Naive thymus-derived CD4-positive, alpha-beta T cell (primary cell): Measurements from ENCODE around the gene CREB3L4. TPM values are rescaled to one million over a fixed set of nuclear protein-coding genes. Genes with fewer than 3 reads are reported as not detected.

ENCODE experiments used
- ATAC-seq: fragments of 150-1000 bp; cut with Tn5 transposase; 2 replicates; pipeline ENCODE4 v1.10.0; 2021; ENCODE audit warnings: mild to moderate bottlenecking, moderate library complexity
- CTCF ChIA-PET: fragments of 350-600 bp; sonication (Branson Sonifier 250); formaldehyde crosslinking; loops from one replicate; lab custom pipeline; 2021; ENCODE audit warnings: antibody characterized with exemption; lab: Charles Lee
- POLR2A ChIA-PET: fragments of 350-600 bp; sonication (Branson Sonifier 250); formaldehyde crosslinking; loops from one replicate; lab custom pipeline; 2021; ENCODE audit warnings: antibody characterized with exemption, inconsistent platforms; lab: Charles Lee
- DNase-seq, 9 donors: peaks; one replicate each; pipeline versions ENCODE4 v3.0.0 to v3.0.0-alpha.2; 2020 to 2022; ENCODE audit warnings: mixed read lengths in 1 of 9
- H3K27ac ChIP-seq: one replicate; pipeline ENCODE4 v1.7.0; 2013; ENCODE audit warnings: mild to moderate bottlenecking, low read depth, low read length, moderate library complexity
- H3K27me3 ChIP-seq, 2 donors: one replicate each; pipeline ENCODE4 v1.7.0; 2013; ENCODE audit warnings: low read length in 2 of 2, mild to moderate bottlenecking in 2 of 2, moderate library complexity in 2 of 2; ENCODE audit not compliant: control insufficient read depth in 2 of 2, insufficient read depth in 2 of 2
- H3K36me3 ChIP-seq, 3 experiments: 1 replicate in 2 of 3; 2 replicates in 1 of 3; pipeline ENCODE4 v1.7.0; 2013; ENCODE audit warnings: low read length in 3 of 3, mild to moderate bottlenecking in 3 of 3, moderate library complexity in 1 of 3; ENCODE audit not compliant: insufficient read depth in 3 of 3, control insufficient read depth in 2 of 3
- H3K4me1 ChIP-seq, 2 donors: one replicate each; pipeline ENCODE4 v1.7.0; 2013; ENCODE audit warnings: low read length in 2 of 2, mild to moderate bottlenecking in 2 of 2, moderate library complexity in 1 of 2; ENCODE audit not compliant: control insufficient read depth in 2 of 2, insufficient read depth in 2 of 2
- H3K4me3 ChIP-seq: 2 replicates; pipeline ENCODE4 v1.7.0; 2013; ENCODE audit warnings: mild to moderate bottlenecking, low read length
- H3K9me3 ChIP-seq, 3 experiments: 1 replicate in 2 of 3; 2 replicates in 1 of 3; pipeline ENCODE4 v1.7.0; 2013; ENCODE audit warnings: low read length in 3 of 3; ENCODE audit not compliant: control insufficient read depth in 2 of 3
- H3K27ac Mint-ChIP-seq, 9 donors: one replicate each; pipeline ENCODE4 v1.8.0; 2020 to 2022; ENCODE audit warnings: mixed read lengths in 9 of 9, mild to moderate bottlenecking in 8 of 9, moderate library complexity in 5 of 9, inconsistent platforms in 2 of 9
- H3K27me3 Mint-ChIP-seq, 5 donors: one replicate each; pipeline ENCODE4 v1.8.0; 2021 to 2022; ENCODE audit warnings: mixed read lengths in 5 of 5, mild to moderate bottlenecking in 1 of 5
- H3K36me3 Mint-ChIP-seq, 5 donors: one replicate each; pipeline ENCODE4 v1.8.0; 2020 to 2022; ENCODE audit warnings: mixed read lengths in 5 of 5, mild to moderate bottlenecking in 3 of 5, inconsistent platforms in 1 of 5
- H3K4me1 Mint-ChIP-seq, 7 donors: one replicate each; pipeline ENCODE4 v1.8.0; 2020 to 2022; ENCODE audit warnings: mixed read lengths in 7 of 7, mild to moderate bottlenecking in 3 of 7, inconsistent platforms in 1 of 7
- H3K4me3 Mint-ChIP-seq, 10 donors: one replicate each; pipeline ENCODE4 v1.8.0; 2020 to 2022; ENCODE audit warnings: mild to moderate bottlenecking in 10 of 10, mixed read lengths in 10 of 10, moderate library complexity in 6 of 10, inconsistent platforms in 2 of 10
- H3K9me3 Mint-ChIP-seq, 11 donors: one replicate each; pipeline ENCODE4 v1.8.0; 2020 to 2022; ENCODE audit warnings: mixed read lengths in 11 of 11, mild to moderate bottlenecking in 4 of 11, inconsistent platforms in 1 of 11, moderate library complexity in 1 of 11
- intact Hi-C, 2 donors: fragments of 100-400 bp; cut with micrococcal nuclease; formaldehyde crosslinking; loops; one replicate each; pipeline ENCODE4 v1.15.1; 2023
- polyA plus RNA-seq, 2 donors: library from polyadenylated mRNA; unstranded; fragments of 300-500 nt; fragmentation: Illumina TruSeq; gene quantifications; one replicate each; pipeline ENCODE4 v1.2.3, GENCODE V29; 2021
- total RNA-seq, 6 experiments: library from RNA in 5 of 6; stranded (reverse) in 5 of 6; gene quantifications; 1 replicate in 5 of 6; 2 replicates in 1 of 6; pipeline ENCODE4 v1.2.3 and lab custom pipeline; 2021 to 2026

Gene CREB3L4
- total RNA-seq (1 to 10 TPM; 4.6 to 8.4 (median 7.0) TPM), polyA plus RNA-seq (1 to 10 TPM; 6.2 to 7.7 TPM), total RNA-seq (lab: John Stamatoyannopoulos, UW) (6.6 reads per million, percentile 28 among the genes with 10 or more reads in this experiment)

GRCh38 chr1:153967107-153967999 is at the start of gene CREB3L4:
TSS of gene CREB3L4 (plus strand) at chr1:153967902. CDS start at chr1:153968526, 624 bp downstream.
- Mint-ChIP-seq H3K4me1 (peaks cover 27 to 72% (median 57%) of the 10 kb centered on the region in 7 donors), H3K27me3 (no peaks in the 10 kb centered on the region), H3K27ac (peak within 1 kb of the TSS; percentile 87 to 99 (median 94)), H3K4me3 (peak within 1 kb of the TSS; percentile 83 to 97 (median 92)), H3K36me3 (peaks cover 0 to 7% (median 0%) of the 10 kb centered on the region in 5 donors), H3K9me3 (no peaks in the 10 kb centered on the region)
- intact Hi-C loops: loop anchor here (1.0 to 10.0 kb wide), 9 partner anchors 9 to 987 kb away; partner anchors contain the start of genes JTB (in 2 of the 2), CRTC2 (in 1 of the 2), ILF2 (in 1 of the 2) and PBXIP1 (in 1 of the 2)
- no peaks in the 10 kb centered on the region for H3K9me3 ChIP-seq
- H3K36me3 ChIP-seq: peaks cover 0 to 3% (median 0%) of the 10 kb centered on the region in 3 experiments
- no peaks in the 10 kb centered on the region for H3K27me3 ChIP-seq
- peaks cover 31 to 40% of the 10 kb centered on the region in 2 donors for H3K4me1 ChIP-seq
- H3K27ac ChIP-seq: peak within 1 kb of the TSS; percentile 79
- DNase-seq (peak; percentile 68 to 89 (median 84)), ATAC-seq (peak; percentile 91)
- ChIA-PET CTCF (interaction anchor here (0.6 to 2.2 kb wide), 14 partner anchors 11 to 387 kb away, joined by 3 to 11 read pairs (median 4); partner anchors contain the start of genes DENND4B, JTB and RAB13), POLR2A (interaction anchor here (0.5 to 7.0 kb wide), 22 partner anchors 9 to 1892 kb away, joined by 3 to 128 read pairs (median 4); partner anchors contain the start of genes CRTC2, DENND4B, GATAD2B and JTB)
- peak within 1 kb of the TSS; percentile 89 for H3K4me3 ChIP-seq

- Mint-ChIP-seq H3K27me3 (peaks cover 0 to 3% (median 0%) of the 10 kb centered on the region in 5 donors), H3K27ac (peak overlapping the region; percentile 79 to 99 (median 94)), H3K36me3 (peaks cover 0 to 17% (median 5%) of the 10 kb centered on the region in 5 donors), H3K9me3 (peaks cover 0 to 5% (median 0%) of the 10 kb centered on the region in 11 donors), H3K4me3 (peak overlapping the region; percentile 83 to 96 (median 92)), H3K4me1 (peaks cover 44 to 68% (median 61%) of the 10 kb centered on the region in 7 donors)
- Histone ChIP-seq H3K4me1 (peaks cover 40 to 42% of the 10 kb centered on the region in 2 donors), H3K9me3 (no peaks in the 10 kb centered on the region), H3K27ac (peak overlapping the region; percentile 80), H3K36me3 (peaks cover 0 to 10% (median 0%) of the 10 kb centered on the region in 3 experiments), H3K27me3 (no peaks in the 10 kb centered on the region), H3K4me3 (peak overlapping the region; percentile 21)
- ChIA-PET CTCF (interaction anchor here (0.9 to 1.6 kb wide), 4 partner anchors 26 to 123 kb away, joined by 3 to 4 read pairs (median 3); no protein-coding TSS in a partner anchor), POLR2A (interaction anchor here (0.5 to 8.8 kb wide), 11 partner anchors 13 to 259 kb away, joined by 3 to 122 read pairs (median 5); partner anchors contain the start of genes DENND4B, JTB and RPS27)
- DNase-seq (peak in 5 of 9 donors; percentile 21 to 36 (median 28)), ATAC-seq (no peak)
- intact Hi-C loops: loop anchor here in 1 of 2 donors (1.0 to 5.0 kb wide), 3 partner anchors 33 to 288 kb away; partner anchors contain the start of gene CHTOP
Measured at GRCh38 chr1:153919876-153920852, 47.5 kb upstream of the CREB3L4 start.

GRCh38 chr1:153921080-153921802 is 46.5 kb upstream of the CREB3L4 start:
- peaks cover 0 to 16% (median 2%) of the 10 kb centered on the region in 5 donors for H3K36me3 Mint-ChIP-seq
- CTCF ChIA-PET: interaction anchor here (0.9 to 2.7 kb wide), 5 partner anchors 25 to 124 kb away, joined by 3 to 12 read pairs (median 4); partner anchors contain the start of genes DENND4B, JTB and RAB13
- intact Hi-C loops: loop anchor here in 1 of 2 donors (5.0 kb wide), 2 partner anchors 34 to 289 kb away; partner anchors contain the start of gene CHTOP
- Histone ChIP-seq H3K9me3 (no peaks in the 10 kb centered on the region), H3K4me1 (peaks cover 40 to 42% of the 10 kb centered on the region in 2 donors), H3K27me3 (no peaks in the 10 kb centered on the region), H3K36me3 (peaks cover 0 to 6% (median 0%) of the 10 kb centered on the region in 3 experiments), H3K4me3 (peak overlapping the region; percentile 72), H3K27ac (peak overlapping the region; percentile 80)
- ATAC-seq (no peak), DNase-seq (no peak)
- H3K4me1 Mint-ChIP-seq: peaks cover 37 to 59% (median 53%) of the 10 kb centered on the region in 7 donors
- H3K27ac Mint-ChIP-seq: peak overlapping the region; percentile 80 to 99 (median 94)
- peak overlapping the region; percentile 83 to 96 (median 92) for H3K4me3 Mint-ChIP-seq
- POLR2A ChIA-PET: interaction anchor here (0.6 to 8.8 kb wide), 13 partner anchors 8 to 278 kb away, joined by 3 to 122 read pairs (median 5); partner anchors contain the start of genes CREB3L4, CRTC2, DENND4B and INTS3
- H3K27me3 Mint-ChIP-seq: peaks cover 0 to 3% (median 0%) of the 10 kb centered on the region in 5 donors
- peaks cover 0 to 5% (median 0%) of the 10 kb centered on the region in 11 donors for H3K9me3 Mint-ChIP-seq

GRCh38 chr1:153921803-153922075 is 46.0 kb upstream of the CREB3L4 start:
- Histone ChIP-seq H3K4me1 (peaks cover 40 to 42% of the 10 kb centered on the region in 2 donors), H3K9me3 (no peaks in the 10 kb centered on the region), H3K4me3 (peak overlapping the region; percentile 72), H3K36me3 (peaks cover 0 to 6% (median 0%) of the 10 kb centered on the region in 3 experiments), H3K27me3 (no peaks in the 10 kb centered on the region), H3K27ac (peak overlapping the region; percentile 80)
- ChIA-PET POLR2A (interaction anchor here (0.6 to 8.8 kb wide), 17 partner anchors 8 to 421 kb away, joined by 3 to 122 read pairs (median 5); partner anchors contain the start of genes CREB3L4, CRTC2, DENND4B and INTS3), CTCF (interaction anchor here (0.9 to 2.7 kb wide), 5 partner anchors 24 to 125 kb away, joined by 3 to 12 read pairs (median 4); partner anchors contain the start of genes DENND4B, JTB and RAB13)
- ATAC-seq: no peak
- peak in 1 of 9 donors; percentile 31 for DNase-seq
- intact Hi-C loops: loop anchor here (2.0 to 5.0 kb wide), 7 partner anchors 34 to 289 kb away; partner anchors contain the start of genes CHTOP (in 1 of the 2), CRTC2 (in 1 of the 2), ILF2 (in 1 of the 2) and JTB (in 1 of the 2)
- H3K4me3 Mint-ChIP-seq: peak overlapping the region; percentile 83 to 96 (median 92)
- H3K27me3 Mint-ChIP-seq: peaks cover 0 to 3% (median 0%) of the 10 kb centered on the region in 5 donors
- peak overlapping the region; percentile 80 to 99 (median 94) for H3K27ac Mint-ChIP-seq
- peaks cover 35 to 58% (median 51%) of the 10 kb centered on the region in 7 donors for H3K4me1 Mint-ChIP-seq
- peaks cover 0 to 5% (median 0%) of the 10 kb centered on the region in 11 donors for H3K9me3 Mint-ChIP-seq
- peaks cover 0 to 14% (median 0%) of the 10 kb centered on the region in 5 donors for H3K36me3 Mint-ChIP-seq
